Measurements from ENCODE around the gene TACR3. TPM values are rescaled to one million over a fixed set of nuclear protein-coding genes. Genes with fewer than 3 reads are reported as not detected.
"Not testable (repeated sequence)": the region's sequence is repeated elsewhere in the genome, so short reads cannot be mapped to it uniquely, and the experiment has no call there.

Gene TACR3
- polyA plus RNA-seq, 1 donor from 2014 or later, result not detected

GRCh38 chr4:103567591-103567990 lies 152.2 kb downstream of the TACR3 start:
- Histone ChIP-seq H3K27me3 (ENCODE audit: insufficient read depth, low read depth, low read length) (no peaks in the 10 kb centered on the region), H3K36me3 (ENCODE audit: insufficient read depth, low read length) (no peaks in the 10 kb centered on the region), H3K27ac (ENCODE audit: low read length) (no peak overlapping the region), H3F3A (ENCODE audit: insufficient read depth, low read length, poor library complexity, severe bottlenecking) (no peaks in the 10 kb centered on the region), H3K9me3 (ENCODE audit: low read length) (no peaks in the 10 kb centered on the region), H4K20me1 (ENCODE audit: insufficient read depth) (no peaks in the 10 kb centered on the region), H2AFZ (ENCODE audit: low read depth, low read length) (no peak overlapping the region), H3K9me2 (ENCODE audit: insufficient read depth, low read length) (no peaks in the 10 kb centered on the region), H3K4me3 (ENCODE audit: low read length) (no peak overlapping the region), H3K9ac (ENCODE audit: low read length) (no peak overlapping the region), H3K4me2 (ENCODE audit: low read length) (no peak overlapping the region), H3K79me2 (replicated peaks; ENCODE audit: insufficient read depth, low read length) (no peaks in the 10 kb centered on the region)
- TF ChIP-seq POLR2AphosphoS5 (IDR thresholded peaks at IDR 0.05) (no peak), EZH2 (IDR thresholded peaks at IDR 0.05; ENCODE audit: borderline replicate concordance, insufficient read depth, low read length, poor library complexity, severe bottlenecking) (no peak), MXI1 (conservative IDR thresholded peaks at IDR 0.05; ENCODE audit: poor library complexity, severe bottlenecking) (no peak)
- TF ChIP-seq, protein P1, sequence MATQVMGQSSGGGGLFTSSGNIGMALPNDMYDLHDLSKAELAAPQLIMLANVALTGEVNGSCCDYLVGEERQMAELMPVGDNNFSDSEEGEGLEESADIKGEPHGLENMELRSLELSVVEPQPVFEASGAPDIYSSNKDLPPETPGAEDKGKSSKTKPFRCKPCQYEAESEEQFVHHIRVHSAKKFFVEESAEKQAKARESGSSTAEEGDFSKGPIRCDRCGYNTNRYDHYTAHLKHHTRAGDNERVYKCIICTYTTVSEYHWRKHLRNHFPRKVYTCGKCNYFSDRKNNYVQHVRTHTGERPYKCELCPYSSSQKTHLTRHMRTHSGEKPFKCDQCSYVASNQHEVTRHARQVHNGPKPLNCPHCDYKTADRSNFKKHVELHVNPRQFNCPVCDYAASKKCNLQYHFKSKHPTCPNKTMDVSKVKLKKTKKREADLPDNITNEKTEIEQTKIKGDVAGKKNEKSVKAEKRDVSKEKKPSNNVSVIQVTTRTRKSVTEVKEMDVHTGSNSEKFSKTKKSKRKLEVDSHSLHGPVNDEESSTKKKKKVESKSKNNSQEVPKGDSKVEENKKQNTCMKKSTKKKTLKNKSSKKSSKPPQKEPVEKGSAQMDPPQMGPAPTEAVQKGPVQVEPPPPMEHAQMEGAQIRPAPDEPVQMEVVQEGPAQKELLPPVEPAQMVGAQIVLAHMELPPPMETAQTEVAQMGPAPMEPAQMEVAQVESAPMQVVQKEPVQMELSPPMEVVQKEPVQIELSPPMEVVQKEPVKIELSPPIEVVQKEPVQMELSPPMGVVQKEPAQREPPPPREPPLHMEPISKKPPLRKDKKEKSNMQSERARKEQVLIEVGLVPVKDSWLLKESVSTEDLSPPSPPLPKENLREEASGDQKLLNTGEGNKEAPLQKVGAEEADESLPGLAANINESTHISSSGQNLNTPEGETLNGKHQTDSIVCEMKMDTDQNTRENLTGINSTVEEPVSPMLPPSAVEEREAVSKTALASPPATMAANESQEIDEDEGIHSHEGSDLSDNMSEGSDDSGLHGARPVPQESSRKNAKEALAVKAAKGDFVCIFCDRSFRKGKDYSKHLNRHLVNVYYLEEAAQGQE (IDR thresholded peaks at IDR 0.05; ENCODE audit: borderline replicate concordance), result no peak

GRCh38 chr4:103559178-103559577 lies 160.6 kb downstream of the TACR3 start:
- H3K9me2 ChIP-seq (ENCODE audit: insufficient read depth, low read length); H3K36me3 ChIP-seq (ENCODE audit: insufficient read depth, low read length); H3K9me3 ChIP-seq (ENCODE audit: low read length); H3K27me3 ChIP-seq (ENCODE audit: insufficient read depth, low read depth, low read length); H3K4me2 ChIP-seq (ENCODE audit: low read length); H3K27ac ChIP-seq (ENCODE audit: low read length); H3K9ac ChIP-seq (ENCODE audit: low read length); H3K4me3 ChIP-seq (ENCODE audit: low read length); H3F3A ChIP-seq (ENCODE audit: insufficient read depth, low read length, poor library complexity, severe bottlenecking); H2AFZ ChIP-seq (ENCODE audit: low read depth, low read length); H3K79me2 ChIP-seq (replicated peaks; ENCODE audit: insufficient read depth, low read length); H4K20me1 ChIP-seq (ENCODE audit: insufficient read depth): not testable (repeated sequence)

All from neural cell (in vitro differentiated cells).